Erythroblast (primary cell): ENCODE measurements around the gene ALDH16A1.
"Not testable (repeated sequence)": the region's sequence is repeated elsewhere in the genome, so short reads cannot be mapped to it uniquely, and the experiment has no call there.

Experiments
- DNase-seq, 2 experiments: peaks; one replicate each; lab custom pipeline; 2025; lab: John Stamatoyannopoulos, UW
- GATA1 ChIP-seq: IDR thresholded peaks from 2 replicates; pipeline ENCODE4 v1.6.1; 2011; ENCODE audit warnings: low read depth, mild to moderate bottlenecking, control low read depth, low read length, moderate library complexity
- POLR2A ChIP-seq: IDR thresholded peaks from 2 replicates; pipeline ENCODE4 v1.6.1; 2011; ENCODE audit warnings: mild to moderate bottlenecking, low read length

The ALDH16A1 gene

DNA sequence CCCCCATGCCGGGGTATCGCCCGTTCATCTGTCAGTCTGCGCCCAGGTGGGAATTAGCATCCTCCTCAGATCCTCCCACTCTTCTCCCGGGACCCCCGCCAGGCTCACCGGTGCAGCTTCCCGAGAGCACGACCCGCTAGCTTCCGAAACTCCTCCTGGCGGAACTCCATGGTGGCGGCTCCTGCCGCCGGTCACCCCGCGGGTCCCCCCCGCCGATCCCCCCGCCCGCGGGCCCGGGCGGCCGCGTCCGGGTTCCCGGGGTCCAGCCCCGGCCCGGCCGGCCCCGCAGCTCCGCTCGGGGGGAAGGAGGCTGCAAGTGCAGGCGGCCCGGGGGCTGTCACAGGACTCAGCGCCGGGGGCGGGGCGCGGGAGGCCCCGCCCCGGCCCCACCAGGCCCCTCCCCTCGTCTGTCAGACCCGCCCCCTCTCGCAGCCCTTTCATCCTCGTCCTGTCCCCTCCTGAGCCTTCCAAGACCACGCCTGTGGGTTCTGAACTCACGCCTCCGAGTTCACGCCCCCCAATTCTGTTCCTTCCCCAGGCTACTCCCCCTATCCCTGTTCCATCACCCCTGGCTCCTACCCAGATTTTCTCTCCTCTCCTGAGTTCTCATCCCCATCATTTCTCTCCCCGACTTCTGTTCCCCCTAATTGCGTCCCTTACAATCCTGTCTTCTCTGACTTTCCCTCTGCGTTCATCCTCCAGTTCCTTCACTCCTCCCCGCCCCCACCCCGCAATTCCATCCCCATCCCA lies 11.6 kb upstream of the ALDH16A1 start, which contains the start of gene SLC17A7:
SLC17A7 (minus strand) TSS at position 318 of the 750 bp plus-strand sequence; CDS start at position 170, 148 bp downstream.
- DNase-seq: no peak

GRCh38 chr19:49441960-49442350 lies 11.1 kb upstream of the ALDH16A1 start:
- DNase-seq: no peak
- TF ChIP-seq GATA1 (no peak), POLR2A (no peak)

More for the DNA sequence above, 11.6 kb upstream of the ALDH16A1 start, which contains the start of gene SLC17A7:
- TF ChIP-seq POLR2A (no peak), GATA1 (no peak)

DNA sequence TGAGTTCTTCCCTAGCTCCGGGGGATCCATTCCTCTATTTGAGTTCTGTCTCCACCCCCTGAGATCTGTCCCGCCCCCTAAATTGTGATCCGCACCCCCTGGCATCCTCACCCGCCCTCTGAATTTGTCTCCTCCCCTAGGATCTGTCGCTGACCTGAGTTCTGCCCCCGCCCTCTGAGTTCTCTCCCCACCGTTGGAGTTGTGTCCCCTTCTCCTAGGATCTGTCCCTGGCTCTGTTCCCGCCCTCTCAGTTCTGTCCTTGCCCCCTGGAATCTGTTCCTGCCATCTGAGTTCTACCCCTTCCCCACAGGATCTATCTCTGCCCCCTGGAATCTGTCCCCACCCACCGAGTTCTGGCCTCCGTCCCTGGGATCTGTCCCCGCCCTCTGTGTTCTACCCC lies 10.7 kb upstream of the ALDH16A1 start:
- no peak for TF ChIP-seq GATA1
- TF ChIP-seq POLR2A: no peak
- no peak for DNase-seq

DNA sequence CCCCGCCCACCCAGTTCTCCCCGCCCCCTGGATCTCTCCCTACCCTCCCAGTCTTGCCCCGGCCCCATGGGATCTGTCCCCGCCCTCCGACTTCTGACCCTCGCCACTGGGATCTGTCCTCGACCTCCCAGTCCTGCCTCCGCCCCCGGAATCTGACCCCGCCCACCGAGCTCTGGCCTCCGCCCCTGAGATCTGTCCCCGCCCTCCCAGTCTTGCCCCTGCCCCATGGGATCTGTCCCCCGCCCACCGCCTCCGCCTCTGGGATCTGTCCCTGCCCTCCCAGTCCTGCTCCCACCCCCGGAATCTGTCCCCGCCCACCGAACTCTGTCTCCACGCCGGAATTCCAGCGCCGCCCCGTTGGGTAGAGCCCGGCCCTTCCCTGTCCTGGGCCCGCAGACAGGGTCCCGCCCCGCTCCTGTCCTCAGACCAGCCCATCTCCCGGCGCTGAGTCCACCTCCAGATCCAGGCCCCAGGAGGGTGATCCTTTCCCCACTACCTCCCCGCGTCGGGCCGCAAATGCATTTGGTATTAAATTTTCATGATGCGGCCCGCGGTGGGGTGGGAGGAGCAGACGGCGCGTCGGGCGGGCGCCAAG lies 10.2 kb upstream of the ALDH16A1 start:
- TF ChIP-seq POLR2A (no peak), GATA1 (no peak)
- peak in 1 of 2 experiments; percentile 79 for DNase-seq

GRCh38 chr19:49443366-49444099 lies 9.5 kb upstream of the ALDH16A1 start:
- TF ChIP-seq POLR2A (no peak), GATA1 (no peak)
- DNase-seq: peak; percentile 93 to 96

- not testable (repeated sequence) for DNase-seq
Measured at GRCh38 chr19:49444100-49444700, 8.8 kb upstream of the ALDH16A1 start.

DNA sequence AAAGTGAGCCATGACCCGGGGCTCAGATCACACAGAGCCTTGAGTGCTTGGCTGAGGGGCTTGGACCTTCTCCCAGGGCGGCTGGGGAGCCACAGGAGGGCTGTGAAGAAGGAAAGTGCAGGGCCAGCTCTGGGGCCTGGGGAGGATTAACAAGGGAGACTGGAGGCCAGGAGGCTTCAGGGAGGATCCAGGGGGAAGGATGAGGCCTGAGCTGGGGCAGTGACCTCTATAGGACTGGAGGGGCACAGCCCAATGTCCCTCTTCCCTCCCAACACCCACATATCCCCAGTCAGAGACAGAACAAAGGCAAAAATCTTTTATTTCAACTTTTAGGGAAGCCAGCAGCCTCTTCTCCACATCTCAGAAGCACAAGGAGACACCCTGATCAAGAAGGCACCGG lies 7.0 kb upstream of the ALDH16A1 start:
- no peak for TF ChIP-seq POLR2A
- TF ChIP-seq GATA1: no peak
- no peak for DNase-seq

- peak in 1 of 2 experiments; percentile 67 for DNase-seq
- TF ChIP-seq GATA1 (no peak), POLR2A (no peak)
Measured at GRCh38 chr19:49447485-49448431, 5.3 kb upstream of the ALDH16A1 start.

- TF ChIP-seq POLR2A (no peak), GATA1 (no peak)
- no peak for DNase-seq
Measured at GRCh38 chr19:49448432-49448786, 4.6 kb upstream of the ALDH16A1 start.

DNA sequence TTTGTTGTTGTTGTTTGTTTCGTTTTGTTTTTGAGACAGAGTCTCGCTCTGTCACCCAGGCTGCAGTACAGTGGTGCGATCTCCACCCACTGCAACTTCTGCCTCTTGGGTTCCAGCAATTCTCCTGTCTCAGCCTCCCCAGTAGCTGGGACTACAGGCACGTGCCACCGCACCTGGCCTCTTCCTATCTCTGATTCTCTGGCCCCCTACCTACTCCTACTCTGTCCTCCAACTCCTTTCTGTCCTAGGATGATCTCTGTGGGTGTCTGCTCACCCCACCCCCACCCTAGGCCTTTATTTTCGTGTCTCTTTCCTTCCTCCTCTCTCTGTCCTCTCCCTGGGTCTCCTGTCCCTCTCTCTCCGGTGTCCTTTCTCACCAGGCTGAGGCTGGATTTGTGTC lies 2.6 kb upstream of the ALDH16A1 start:
- no peak for TF ChIP-seq GATA1
- TF ChIP-seq POLR2A: no peak
- no peak for DNase-seq

- no peak for TF ChIP-seq GATA1
- TF ChIP-seq POLR2A: peak; percentile 91
- DNase-seq: peak; percentile 98 to 100
Measured at GRCh38 chr19:49451430-49452181, 1.4 kb upstream of the ALDH16A1 start, which contains the start of gene PIH1D1. TSS of gene PIH1D1 (minus strand) at chr19:49451814. CDS start at chr19:49451574, 240 bp downstream.

GRCh38 chr19:49453757-49454240 lies 774 bp downstream of the ALDH16A1 start:
- DNase-seq: no peak

More at GRCh38 chr19:49453757-49454240, 774 bp downstream of the ALDH16A1 start:
- TF ChIP-seq POLR2A: peak; percentile 6
- no peak for TF ChIP-seq GATA1
